Endothelial cell of umbilical vein (primary cell): Measurements from ENCODE around the gene PRKCG. TPM values are rescaled to one million over a fixed set of nuclear protein-coding genes. Genes with fewer than 3 reads are reported as not detected.
"Not testable (repeated sequence)": the region's sequence is repeated elsewhere in the genome, so short reads cannot be mapped to it uniquely, and the experiment has no call there.

Source experiments
- BruUV-seq: library from RNA; stranded (reverse); fragments of 400-500 nt; replicated peaks from 2 replicates; lab custom pipeline; 2021; lab: Mats Ljungman, UMichigan
- CTCF ChIA-PET: fragments of 300-600, 350-600 bp; sonication (Branson Sonifier 250); formaldehyde crosslinking; loops from one replicate; lab custom pipeline; 2021; ENCODE audit warnings: antibody characterized with exemption, inconsistent platforms; lab: Charles Lee
- POLR2A ChIA-PET: fragments of 300-600, 350-600 bp; sonication (Branson Sonifier 250); formaldehyde crosslinking; loops from one replicate; lab custom pipeline; 2021; ENCODE audit warnings: antibody characterized with exemption, inconsistent platforms; lab: Charles Lee
- DNase-seq: peaks from one replicate; pipeline ENCODE4 v3.0.0-alpha.2; 2011; ENCODE audit warnings: low read depth, low spot score
- FAIRE-seq: peaks from 2 replicates; lab custom pipeline; 2011; peaks lifted over from hg19 to GRCh38; lab: Jason Lieb, UNC
- H2AFZ ChIP-seq: 2 replicates; pipeline ENCODE4 v1.6.0; 2012; ENCODE audit warnings: low read depth, low read length, control low read depth, inconsistent platforms
- H3K27ac ChIP-seq: 2 replicates; pipeline ENCODE4 v1.5.1; 2011; ENCODE audit warnings: low read depth, mild to moderate bottlenecking, control low read depth, low read length, moderate library complexity; ENCODE audit not compliant: insufficient read depth
- H3K27me3 ChIP-seq, 2 experiments: 2 replicates each; pipeline versions ENCODE4 v1.6.0 to v1.6.1; 2011; ENCODE audit warnings: low read length in 2 of 2, mixed read lengths in 1 of 2; ENCODE audit not compliant: control insufficient read depth in 2 of 2, insufficient read depth in 2 of 2
- H3K36me3 ChIP-seq, 2 experiments: 2 replicates in 1 of 2; 3 replicates in 1 of 2; pipeline ENCODE4 v1.5.1; 2011; ENCODE audit warnings: low read length in 2 of 2, mild to moderate bottlenecking in 1 of 2, moderate library complexity in 1 of 2; ENCODE audit not compliant: control insufficient read depth in 2 of 2, insufficient read depth in 2 of 2; ENCODE audit errors: extremely low read depth in 1 of 2
- H3K4me1 ChIP-seq: 3 replicates; pipeline ENCODE4 v1.5.1; 2011; ENCODE audit warnings: mild to moderate bottlenecking, low read length; ENCODE audit not compliant: control insufficient read depth, insufficient read depth; ENCODE audit errors: extremely low read depth
- H3K4me2 ChIP-seq: 2 replicates; pipeline ENCODE4 v1.6.1; 2011; ENCODE audit warnings: low read length, control low read depth, mixed read lengths; ENCODE audit not compliant: insufficient read depth
- H3K4me3 ChIP-seq, 3 experiments: fragments of 200-600 bp in 1 of 3; sonication (generic), shearing (Covaris generic) in 1 of 3; replicated peaks in 1 of 3; 2 replicates each; pipeline ENCODE4 v1.5.1; 2011 to 2016; ENCODE audit warnings: control low read depth in 3 of 3, low read length in 3 of 3, mild to moderate bottlenecking in 2 of 3, inconsistent platforms in 1 of 3, low read depth in 1 of 3, moderate library complexity in 1 of 3; ENCODE audit not compliant: insufficient read depth in 1 of 3
- H3K79me2 ChIP-seq: 2 replicates; pipeline ENCODE4 v1.6.0; 2012; ENCODE audit warnings: low read length, inconsistent platforms; ENCODE audit not compliant: control insufficient read depth, insufficient read depth
- H3K9ac ChIP-seq: replicated peaks from 2 replicates; pipeline ENCODE3; 2011; ENCODE audit warnings: low read length, control low read depth; ENCODE audit not compliant: insufficient read depth; ENCODE audit errors: extremely low read depth
- H3K9me1 ChIP-seq: replicated peaks from 3 replicates; pipeline ENCODE4 v1.6.0; 2011; ENCODE audit warnings: mild to moderate bottlenecking, low read length; ENCODE audit not compliant: control insufficient read depth, insufficient read depth; ENCODE audit errors: extremely low read depth
- H3K9me3 ChIP-seq: replicated peaks from 2 replicates; pipeline ENCODE4 v1.5.1; 2012; ENCODE audit warnings: low read length, inconsistent platforms; ENCODE audit not compliant: control insufficient read depth, insufficient read depth
- H4K20me1 ChIP-seq: replicated peaks from 2 replicates; pipeline ENCODE3; 2011; ENCODE audit warnings: mild to moderate bottlenecking, low read length; ENCODE audit not compliant: control insufficient read depth, insufficient read depth; ENCODE audit errors: extremely low read depth
- EZH2 ChIP-seq: IDR thresholded peaks from 2 replicates; pipeline ENCODE4 v1.6.1; 2012; ENCODE audit warnings: borderline replicate concordance, low read depth, mild to moderate bottlenecking, moderate library complexity, low read length, inconsistent platforms; ENCODE audit not compliant: severe bottlenecking
- MAX ChIP-seq: IDR thresholded peaks from 2 replicates; pipeline ENCODE4 v1.6.1; 2011; ENCODE audit not compliant: insufficient read depth, insufficient read length
- MYC ChIP-seq: IDR thresholded peaks from one replicate; pipeline ENCODE4 v1.6.1; 2011; ENCODE audit warnings: mild to moderate bottlenecking, low read depth, low read length
- POLR2A ChIP-seq: IDR thresholded peaks from 2 replicates; pipeline ENCODE4 v1.6.1; 2012; ENCODE audit warnings: low read depth, mild to moderate bottlenecking, control low read depth, low read length
- dilution Hi-C: fragments of 300-500 bp; cut with MboI; formaldehyde crosslinking; loops from one replicate; pipeline ENCODE4 v1.15.0; 2019; ENCODE audit warnings: low sequenced_read_pairs; ENCODE audit not compliant: extremely low pct_ligation_motif_present
- intact Hi-C: fragments of 100-400 bp; cut with micrococcal nuclease; formaldehyde crosslinking; loops from one replicate; pipeline ENCODE4 v1.10.0; 2022
- polyA plus RNA-seq, 4 experiments: library from polyadenylated mRNA; depleted of rRNA in 3 of 4; stranded (reverse) in 3 of 4; unstranded in 1 of 4; fragments of >200 nt; gene quantifications; 2 replicates each; pipeline versions ENCODE4 v1.2.1 to v1.2.3, GENCODE V29; 2011 to 2012; ENCODE audit warnings: missing spikeins in 1 of 4
- total RNA-seq: library from RNA; stranded (reverse); gene quantifications from 2 replicates; pipeline ENCODE4 v1.2.3, GENCODE V29; 2021

PRKCG gene
- total and polyA plus RNA-seq, 2 donors (not counting 3 experiments of a cell fraction or from before 2014, with no cell fraction given), result 0.07 TPM; not detected in 1

- dilution Hi-C loops, DNase-seq, FAIRE-seq, H3K27me3 ChIP-seq, H3K9me3 ChIP-seq, BruUV-seq, H3K9me1 ChIP-seq, H4K20me1 ChIP-seq: not testable (repeated sequence)
- H3K27ac ChIP-seq, result peak overlapping the region; percentile 86
- POLR2A ChIA-PET, result interaction anchor here (1.2 kb wide), 1 partner anchor 9 kb away, joined by 3 read pairs; no protein-coding TSS in a partner anchor
- CTCF ChIA-PET, result interaction anchor here (1.0 to 1.3 kb wide), 2 partner anchors 12 to 160 kb away, joined by 3 to 4 read pairs; partner anchors contain the start of gene PRKCG
- peak overlapping the region; percentile 96 for H3K9ac ChIP-seq
- peak overlapping the region; percentile 45 for H3K4me2 ChIP-seq
- intact Hi-C loops, result loop anchor here (5.0 kb wide), 1 partner anchor 592 kb away; the partner anchor contains the start of gene LENG9
- H3K4me1 ChIP-seq, result peaks cover 15% of the 10 kb centered on the region
- peak overlapping the region; percentile 52 to 88 (median 57) for H3K4me3 ChIP-seq
- peaks cover 29% of the 10 kb centered on the region for H3K79me2 ChIP-seq
- peaks cover 0 to 16% of the 10 kb centered on the region in 2 experiments for H3K36me3 ChIP-seq
- H2AFZ ChIP-seq, result peak overlapping the region; percentile 12
These were observed 12.1 kb upstream of the PRKCG start for GRCh38 chr19:53869805-53870484.

- peak; percentile 74 for FAIRE-seq
- intact Hi-C loops, result no loop called here
- no TSS peak for BruUV-seq
These were observed 11.5 kb upstream of the PRKCG start for GRCh38 chr19:53870485-53870844.

More at GRCh38 chr19:53870485-53870844, 11.5 kb upstream of the PRKCG start:
- H2AFZ ChIP-seq, result no peak overlapping the region
- no peak for DNase-seq
- H3K27me3 ChIP-seq, result no peaks in the 10 kb centered on the region
- H3K4me1 ChIP-seq, result peaks cover 15% of the 10 kb centered on the region
- H3K9me1 ChIP-seq, result no peaks in the 10 kb centered on the region
- H3K4me2 ChIP-seq, result no peak overlapping the region
- dilution Hi-C loops, result no loop called here
- no peaks in the 10 kb centered on the region for H3K9me3 ChIP-seq
- no peak overlapping the region for H3K9ac ChIP-seq
- TF ChIP-seq POLR2A (no peak), MAX (no peak), MYC (no peak), EZH2 (no peak)
- H3K4me3 ChIP-seq, result no peak overlapping the region
- H3K36me3 ChIP-seq, result peaks cover 0 to 17% of the 10 kb centered on the region in 2 experiments
- peak overlapping the region; percentile 38 for H3K27ac ChIP-seq
- peaks cover 29% of the 10 kb centered on the region for H3K79me2 ChIP-seq
- CTCF ChIA-PET, result interaction anchor here (1.0 to 1.3 kb wide), 2 partner anchors 11 to 159 kb away, joined by 3 to 4 read pairs; partner anchors contain the start of gene PRKCG
- POLR2A ChIA-PET, result interaction anchor here (1.2 kb wide), 1 partner anchor 9 kb away, joined by 3 read pairs; no protein-coding TSS in a partner anchor
- H4K20me1 ChIP-seq, result no peaks in the 10 kb centered on the region
